HUES48 (cell line): ENCODE results near the gene PIGV.

ENCODE experiments used
- H3K27ac ChIP-seq: one replicate; pipeline ENCODE4 v1.7.0; 2013; ENCODE audit warnings: low read depth, low read length, inconsistent platforms
- H3K27me3 ChIP-seq: 2 replicates; pipeline ENCODE4 v1.6.1; 2013; ENCODE audit warnings: mild to moderate bottlenecking, low read length; ENCODE audit not compliant: control insufficient read depth, insufficient read depth
- H3K36me3 ChIP-seq: 2 replicates; pipeline ENCODE4 v1.6.1; 2013; ENCODE audit warnings: low read length; ENCODE audit not compliant: control insufficient read depth, insufficient read depth
- H3K4me1 ChIP-seq: 2 replicates; pipeline ENCODE4 v1.6.1; 2013; ENCODE audit warnings: mild to moderate bottlenecking, low read length; ENCODE audit not compliant: control insufficient read depth, insufficient read depth
- H3K4me3 ChIP-seq: 2 replicates; pipeline ENCODE4 v1.5.1; 2013; ENCODE audit warnings: mild to moderate bottlenecking, low read depth, low read length
- H3K9ac ChIP-seq: 2 replicates; pipeline ENCODE4 v1.6.1; 2013; ENCODE audit warnings: mild to moderate bottlenecking, low read depth, low read length, moderate library complexity
- H3K9me3 ChIP-seq: 2 replicates; pipeline ENCODE4 v1.6.1; 2013; ENCODE audit warnings: low read length; ENCODE audit not compliant: control insufficient read depth, insufficient read depth

The PIGV gene

DNA sequence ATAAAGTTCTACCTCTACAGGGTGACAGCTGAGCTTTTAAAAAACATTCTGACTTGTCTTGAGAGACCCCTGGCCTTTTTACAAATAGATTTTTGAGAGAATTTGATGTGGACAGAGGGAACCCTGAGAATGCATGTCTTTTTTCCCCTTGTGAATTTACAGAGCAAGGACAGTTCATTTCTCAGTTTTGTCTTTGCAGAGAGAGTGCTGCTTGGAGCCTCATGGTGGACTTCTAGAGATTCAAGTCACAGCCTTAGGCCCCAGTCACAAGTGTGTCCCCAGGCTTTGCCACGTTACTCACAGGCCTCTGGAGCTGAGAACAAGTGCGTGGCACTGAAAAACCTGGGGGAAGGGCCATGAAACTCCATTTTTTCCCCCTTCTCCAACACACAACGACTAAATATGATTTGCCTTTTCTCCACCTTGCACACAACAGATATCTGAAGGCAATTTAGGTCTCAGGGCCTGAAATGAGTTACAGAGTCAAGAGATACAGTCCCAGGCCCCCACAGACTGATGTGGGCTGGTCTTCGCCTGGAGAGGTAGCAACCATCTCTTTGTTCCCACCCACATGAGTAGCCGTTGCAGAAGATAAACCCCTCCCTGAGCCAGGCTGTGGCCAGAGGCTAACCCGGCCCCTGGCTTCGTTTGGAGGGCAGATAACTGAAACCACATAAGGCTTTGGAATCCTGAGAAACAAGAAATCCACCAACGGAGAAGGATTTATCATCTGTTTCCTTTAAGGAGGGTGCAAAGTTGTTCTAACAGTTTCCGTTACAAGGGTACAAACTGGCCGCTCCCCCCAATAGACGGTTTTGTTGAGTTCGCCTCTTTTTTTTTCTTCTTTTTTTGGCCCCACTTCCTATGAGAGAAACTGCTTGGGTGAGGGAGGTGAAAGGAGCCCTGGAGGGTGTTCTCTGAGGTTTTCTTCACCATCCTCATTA is 1.0 kb upstream of the PIGV start:
- H3K4me1 ChIP-seq: peaks cover 34% of the 10 kb centered on the region
- no peaks in the 10 kb centered on the region for H3K27me3 ChIP-seq
- peak overlapping the region; percentile 86 for H3K9ac ChIP-seq

DNA sequence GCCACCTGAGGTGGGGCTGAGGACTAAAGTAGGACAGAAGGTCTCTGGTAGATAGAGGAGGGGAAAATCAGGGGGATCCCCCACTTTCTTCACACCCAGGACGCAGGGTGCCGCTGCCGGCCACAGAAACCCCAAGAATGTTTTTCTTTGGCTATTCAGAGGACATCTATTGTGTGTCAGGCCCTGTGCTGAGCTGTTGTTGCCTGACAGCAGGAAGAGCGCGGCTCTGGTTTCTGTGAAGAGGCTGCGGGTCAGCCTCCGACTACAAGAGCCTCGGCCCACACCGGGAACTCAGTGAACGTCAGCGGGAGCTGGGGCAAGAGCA is 407 bp upstream of the PIGV start:
- H3K9ac ChIP-seq: peak overlapping the region; percentile 86
- peak overlapping the region; percentile 92 for H3K4me3 ChIP-seq
- no peaks in the 10 kb centered on the region for H3K9me3 ChIP-seq
- H3K27me3 ChIP-seq: no peaks in the 10 kb centered on the region
- H3K27ac ChIP-seq: peak overlapping the region; percentile 99
- peaks cover 12% of the 10 kb centered on the region for H3K36me3 ChIP-seq
- H3K4me1 ChIP-seq: peaks cover 34% of the 10 kb centered on the region

More for the DNA sequence above, 1.0 kb upstream of the PIGV start:
- Histone ChIP-seq H3K27ac (peak overlapping the region; percentile 99), H3K9me3 (no peaks in the 10 kb centered on the region), H3K4me3 (peak overlapping the region; percentile 92), H3K36me3 (peaks cover 18% of the 10 kb centered on the region)

DNA sequence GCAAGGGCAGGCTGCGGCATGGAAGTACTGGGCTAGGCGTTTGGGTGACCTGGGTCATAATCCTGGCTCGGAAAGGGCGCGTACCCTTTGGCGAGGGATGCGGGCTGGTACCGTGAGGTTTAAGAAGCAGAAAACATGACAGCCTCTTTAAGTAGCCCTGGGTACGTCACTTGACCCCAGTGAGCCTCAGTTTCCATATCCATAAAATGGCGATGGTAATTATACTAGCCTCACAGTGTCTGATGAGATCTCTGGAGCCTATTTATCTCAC is 700 bp downstream of the PIGV start:
- H3K4me1 ChIP-seq: peaks cover 30% of the 10 kb centered on the region
- H3K4me3 ChIP-seq: peak overlapping the region; percentile 92
- H3K9ac ChIP-seq: peak overlapping the region; percentile 86
- H3K27me3 ChIP-seq: no peaks in the 10 kb centered on the region
- no peaks in the 10 kb centered on the region for H3K9me3 ChIP-seq
- H3K27ac ChIP-seq: peak overlapping the region; percentile 99
- H3K36me3 ChIP-seq: 0 out of 2 replicates have a peak, but pooled peaks cover under 1% of the 10 kb centered on the region

DNA sequence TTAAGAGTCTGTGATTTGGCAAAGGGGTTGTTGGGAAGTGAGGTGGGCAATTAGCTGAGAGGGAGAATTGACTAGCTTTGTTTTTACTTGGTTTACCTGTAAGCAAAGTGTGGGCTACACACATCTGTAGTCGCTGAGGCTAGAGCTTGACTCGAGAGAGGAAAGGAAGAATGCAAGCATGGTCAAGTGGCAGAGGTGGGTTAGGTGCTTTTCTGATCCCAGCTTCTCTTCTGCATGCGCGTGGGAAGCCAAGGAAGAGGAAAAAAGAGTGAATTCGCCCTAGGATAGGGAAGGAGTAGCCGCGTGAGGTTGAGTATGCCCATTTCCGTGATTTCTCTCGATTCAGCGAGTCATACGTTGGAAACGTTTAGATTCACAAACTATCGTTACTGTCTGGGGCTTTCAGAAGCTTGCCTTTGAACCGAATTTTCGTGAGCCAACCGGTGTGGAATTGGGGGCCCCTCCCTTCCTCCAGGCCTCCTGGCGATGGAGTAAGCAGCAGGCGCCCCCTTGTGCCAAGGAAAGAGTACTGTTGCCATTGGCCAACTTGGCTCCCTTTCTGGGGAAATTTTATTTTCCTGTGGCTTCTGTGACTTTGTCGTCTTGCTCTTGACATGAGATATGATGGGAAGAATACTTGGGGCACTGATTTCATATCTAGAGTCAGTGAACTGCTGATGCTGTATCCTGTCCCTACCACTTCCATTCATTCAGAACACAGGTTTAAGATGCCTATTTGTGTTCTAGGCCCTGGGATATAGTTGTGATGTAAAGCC is 1.3 kb downstream of the PIGV start:
- Histone ChIP-seq H3K4me3 (peak overlapping the region; percentile 92), H3K9ac (peak overlapping the region; percentile 86; the same call in 1 of the 2 replicates), H3K27ac (peak overlapping the region; percentile 99), H3K9me3 (no peaks in the 10 kb centered on the region), H3K4me1 (peaks cover 26% of the 10 kb centered on the region), H3K27me3 (no peaks in the 10 kb centered on the region), H3K36me3 (peaks cover 2% of the 10 kb centered on the region)

DNA sequence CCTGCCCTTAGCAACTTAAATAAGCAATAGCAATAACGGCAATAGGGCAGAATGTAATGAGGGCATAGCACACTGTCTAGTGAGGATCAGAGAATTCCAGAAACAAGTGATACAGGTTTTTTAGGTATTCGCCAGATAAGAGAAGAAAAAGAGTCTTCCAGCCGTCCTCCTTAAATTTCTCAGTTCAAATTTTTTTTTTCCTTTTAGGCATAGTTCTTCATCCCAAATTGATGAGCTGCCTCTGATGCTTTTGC is 1.8 kb downstream of the PIGV start:
- H3K27ac ChIP-seq: no peak overlapping the region

DNA sequence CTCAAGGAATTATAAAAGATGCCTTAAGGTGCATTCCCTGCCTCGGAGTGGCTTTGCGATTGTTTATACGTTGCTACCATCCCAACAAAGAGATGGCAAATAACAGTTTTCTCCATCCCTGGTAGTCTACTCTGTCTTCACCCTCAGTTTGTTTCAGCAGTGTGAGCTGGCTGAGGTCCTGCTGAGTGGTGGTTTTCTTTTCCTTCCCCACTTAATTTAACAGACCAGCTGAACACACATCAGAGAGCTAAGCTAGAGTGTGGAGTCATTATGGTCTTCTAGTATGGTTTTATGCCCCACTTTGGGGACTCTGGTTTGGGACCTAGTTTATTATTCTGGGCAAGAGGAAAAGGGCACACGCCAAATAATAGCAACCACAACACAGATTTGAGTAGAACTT is 2.2 kb downstream of the PIGV start:
- Histone ChIP-seq H3K27me3 (no peaks in the 10 kb centered on the region), H3K36me3 (peaks cover 11% of the 10 kb centered on the region), H3K4me1 (peaks cover 26% of the 10 kb centered on the region), H3K27ac (no peak overlapping the region), H3K9ac (no peak overlapping the region), H3K4me3 (no peak overlapping the region), H3K9me3 (no peaks in the 10 kb centered on the region)

More for the DNA sequence above, 1.8 kb downstream of the PIGV start:
- Histone ChIP-seq H3K9ac (no peak overlapping the region), H3K27me3 (no peaks in the 10 kb centered on the region), H3K4me3 (no peak overlapping the region), H3K9me3 (no peaks in the 10 kb centered on the region), H3K4me1 (peaks cover 26% of the 10 kb centered on the region), H3K36me3 (peaks cover 7% of the 10 kb centered on the region)

DNA sequence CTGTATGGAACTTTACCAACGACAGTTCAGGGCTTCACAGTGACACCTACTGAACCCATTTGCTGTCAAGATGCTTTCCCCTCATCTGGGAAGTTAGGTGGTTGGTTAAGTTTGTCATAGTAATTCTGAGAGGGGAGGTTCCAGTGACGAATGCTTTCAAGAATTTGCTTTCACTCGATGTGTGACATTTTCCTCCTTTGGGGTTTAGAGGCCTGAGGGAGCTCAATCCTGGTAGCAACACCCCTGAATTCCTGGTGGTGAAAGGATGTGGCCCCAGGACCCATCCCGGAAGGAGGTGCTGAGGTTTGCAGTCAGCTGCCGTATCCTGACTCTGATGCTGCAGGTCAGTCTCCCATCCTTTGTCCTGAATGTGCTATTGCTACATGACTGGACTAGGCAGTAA is 2.8 kb downstream of the PIGV start:
- peaks cover 24% of the 10 kb centered on the region for H3K4me1 ChIP-seq
- H3K9ac ChIP-seq: no peak overlapping the region
- no peak overlapping the region for H3K4me3 ChIP-seq
- no peak overlapping the region for H3K27ac ChIP-seq
- H3K36me3 ChIP-seq: peaks cover 15% of the 10 kb centered on the region
- no peaks in the 10 kb centered on the region for H3K9me3 ChIP-seq
- no peaks in the 10 kb centered on the region for H3K27me3 ChIP-seq

DNA sequence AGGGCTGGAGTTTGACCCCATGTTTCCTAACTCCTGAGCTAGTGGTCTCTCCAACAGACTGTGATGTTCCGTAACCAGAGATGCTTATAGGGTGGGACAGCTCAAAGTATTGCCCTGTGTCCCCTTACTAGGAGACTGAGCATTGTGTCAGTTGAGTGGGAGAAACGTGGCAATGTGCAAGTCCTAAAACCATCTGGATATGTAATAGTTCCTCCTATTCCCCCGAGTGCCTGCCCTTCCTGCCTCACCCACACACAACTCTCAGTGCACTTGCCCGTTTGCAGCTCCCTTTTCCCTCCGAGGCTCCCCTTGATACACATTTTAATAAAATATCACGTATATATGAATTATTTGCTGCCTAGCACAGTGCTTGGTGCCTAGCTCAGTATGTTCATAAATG is 3.4 kb downstream of the PIGV start:
- Histone ChIP-seq H3K27ac (no peak overlapping the region), H3K36me3 (peaks cover 15% of the 10 kb centered on the region), H3K9ac (no peak overlapping the region), H3K4me3 (no peak overlapping the region), H3K27me3 (no peaks in the 10 kb centered on the region), H3K4me1 (peaks cover 18% of the 10 kb centered on the region), H3K9me3 (no peaks in the 10 kb centered on the region)

DNA sequence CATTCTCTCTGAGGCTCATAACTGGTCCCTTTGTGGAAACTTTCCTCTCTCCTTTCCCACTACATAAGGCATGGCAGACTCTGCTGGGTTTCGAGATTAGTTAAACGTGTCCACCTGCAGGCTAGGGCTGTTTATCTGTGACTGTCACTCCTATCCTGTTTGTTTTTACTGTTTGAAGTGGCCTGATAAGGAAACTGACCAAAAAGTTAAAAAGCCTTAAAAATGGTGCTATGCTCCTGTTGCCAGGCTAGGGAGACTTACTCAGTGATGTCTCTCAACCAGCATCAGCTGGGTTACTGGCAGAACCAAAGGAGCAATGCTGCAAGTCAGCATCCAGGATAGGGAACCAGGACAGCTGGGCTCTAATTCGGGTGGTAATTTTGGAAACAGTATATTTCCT is 3.9 kb downstream of the PIGV start:
- H3K4me1 ChIP-seq: peaks cover 13% of the 10 kb centered on the region
- no peaks in the 10 kb centered on the region for H3K27me3 ChIP-seq
- no peak overlapping the region for H3K4me3 ChIP-seq
- H3K9me3 ChIP-seq: no peaks in the 10 kb centered on the region
- no peak overlapping the region for H3K27ac ChIP-seq
- H3K9ac ChIP-seq: no peak overlapping the region
- H3K36me3 ChIP-seq: peaks cover 15% of the 10 kb centered on the region

DNA sequence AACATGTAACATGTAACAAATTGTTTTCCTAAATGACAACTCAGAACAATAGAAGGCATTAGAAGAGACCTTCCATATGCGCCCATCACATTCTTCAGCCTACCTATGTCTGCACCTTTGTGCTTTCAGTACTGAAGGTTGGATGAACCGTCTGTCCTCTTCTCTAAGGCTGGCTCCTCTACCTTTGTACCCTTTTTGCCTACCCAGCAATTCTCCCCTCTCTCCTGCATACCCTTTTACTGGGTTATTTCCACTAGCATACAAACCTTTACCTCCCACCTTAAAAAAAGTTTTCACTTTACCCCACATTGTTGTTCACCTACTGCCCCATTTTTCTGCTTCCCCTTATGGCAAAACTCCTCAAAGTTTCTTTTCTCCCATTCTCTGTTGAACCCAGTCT is 5.2 kb downstream of the PIGV start:
- H3K36me3 ChIP-seq: peaks cover 20% of the 10 kb centered on the region
- H3K4me1 ChIP-seq: peaks cover 6% of the 10 kb centered on the region
- H3K9ac ChIP-seq: no peak overlapping the region
- no peak overlapping the region for H3K4me3 ChIP-seq
- no peaks in the 10 kb centered on the region for H3K27me3 ChIP-seq
- H3K27ac ChIP-seq: no peak overlapping the region
- H3K9me3 ChIP-seq: no peaks in the 10 kb centered on the region

DNA sequence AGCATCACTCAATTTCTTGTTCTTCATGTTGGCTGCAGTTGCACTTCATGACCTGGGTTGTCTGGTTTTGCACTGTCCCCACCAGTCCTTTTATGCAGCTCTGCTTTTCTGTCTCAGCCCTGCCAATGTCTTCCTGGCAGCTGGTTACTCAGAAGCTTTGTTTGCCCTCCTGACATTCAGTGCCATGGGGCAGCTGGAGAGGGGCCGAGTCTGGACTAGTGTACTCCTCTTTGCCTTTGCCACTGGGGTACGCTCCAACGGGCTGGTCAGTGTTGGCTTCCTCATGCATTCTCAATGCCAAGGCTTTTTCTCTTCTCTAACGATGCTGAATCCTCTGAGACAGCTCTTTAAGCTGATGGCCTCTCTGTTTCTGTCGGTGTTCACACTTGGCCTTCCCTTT is 6.6 kb downstream of the PIGV start:
- Histone ChIP-seq H3K9me3 (no peaks in the 10 kb centered on the region), H3K36me3 (peaks cover 20% of the 10 kb centered on the region), H3K4me3 (no peak overlapping the region), H3K27ac (no peak overlapping the region), H3K4me1 (no peaks in the 10 kb centered on the region), H3K27me3 (no peaks in the 10 kb centered on the region), H3K9ac (no peak overlapping the region)
